HG03460 (cell line): ENCODE results near the gene ASIC3.
"Not testable (repeated sequence)": the region's sequence is repeated elsewhere in the genome, so short reads cannot be mapped to it uniquely, and the experiment has no call there.

Experiments used
- ATAC-seq: cut with Tn5 transposase; IDR thresholded peaks from one replicate; pipeline ENCODE4 v1.9.1; 2021; ENCODE audit not compliant: unreplicated experiment

ASIC3 gene

GRCh38 chr7:151013733-151014497 lies 34.4 kb upstream of the ASIC3 start:
- no peak for ATAC-seq

- no peak for ATAC-seq
Observed at GRCh38 chr7:151014950-151015349, 33.4 kb upstream of the ASIC3 start.

GRCh38 chr7:151015967-151016366 lies 32.4 kb upstream of the ASIC3 start:
- no peak for ATAC-seq

- ATAC-seq, result no peak
Observed at GRCh38 chr7:151016505-151016904, 31.8 kb upstream of the ASIC3 start.

- ATAC-seq, result no peak
Observed at GRCh38 chr7:151016942-151017341, 31.4 kb upstream of the ASIC3 start.

- no peak for ATAC-seq
Observed at GRCh38 chr7:151017370-151017952, 30.9 kb upstream of the ASIC3 start.

GRCh38 chr7:151017953-151018420 lies 30.3 kb upstream of the ASIC3 start:
- peak; percentile 46 for ATAC-seq

GRCh38 chr7:151018421-151019129 lies 29.8 kb upstream of the ASIC3 start:
- no peak for ATAC-seq

GRCh38 chr7:151019130-151019447 lies 29.2 kb upstream of the ASIC3 start:
- ATAC-seq, result no peak

- ATAC-seq, result no peak
Observed at GRCh38 chr7:151020231-151020630, 28.1 kb upstream of the ASIC3 start.

GRCh38 chr7:151023232-151023631 lies 25.1 kb upstream of the ASIC3 start:
- ATAC-seq, result no peak

- no peak for ATAC-seq
Observed at GRCh38 chr7:151024435-151025056, 23.8 kb upstream of the ASIC3 start, which contains the start of gene ATG9B. Gene ATG9B (minus strand): TSS chr7:151024494. CDS start chr7:151024423, 71 bp downstream.

GRCh38 chr7:151025924-151026671 lies 22.2 kb upstream of the ASIC3 start:
- no peak for ATAC-seq

GRCh38 chr7:151026771-151027727 lies 21.3 kb upstream of the ASIC3 start:
- not testable (repeated sequence) for ATAC-seq

GRCh38 chr7:151027728-151028130 lies 20.6 kb upstream of the ASIC3 start:
- peak; percentile 2 for ATAC-seq

GRCh38 chr7:151028131-151028947 lies 20.0 kb upstream of the ASIC3 start, which contains the start of gene ABCB8:
Gene ABCB8 (plus strand): TSS chr7:151028450. CDS start chr7:151028516, 66 bp downstream.
- ATAC-seq, result peak; percentile 97

GRCh38 chr7:151028948-151029501 lies 19.3 kb upstream of the ASIC3 start:
- no peak for ATAC-seq

GRCh38 chr7:151031011-151031410 lies 17.3 kb upstream of the ASIC3 start:
- ATAC-seq, result no peak
